Thyroid gland (tissue), 4 donors: ENCODE measurements around the gene RSPRY1. TPM values are rescaled to one million over a fixed set of nuclear protein-coding genes. Genes with fewer than 3 reads are reported as not detected.

ENCODE experiments used
- DNase-seq, 2 donors: peaks; one replicate each; pipeline ENCODE4 v3.0.0-alpha.2; 2019
- H3K27ac ChIP-seq, 3 donors: fragments of 200-600 bp; sonication (generic); 1 replicate in 2 of 3; 2 replicates in 1 of 3; pipeline ENCODE4 v1.5.1; 2016 to 2019; ENCODE audit warnings: mild to moderate bottlenecking in 1 of 3, moderate library complexity in 1 of 3
- H3K27me3 ChIP-seq: fragments of 200-600 bp; sonication (generic); one replicate; pipeline ENCODE4 v1.5.1; 2019
- H3K36me3 ChIP-seq, 2 donors: fragments of 200-600 bp; sonication (generic); one replicate each; pipeline ENCODE4 v1.5.1; 2016 to 2019
- H3K4me1 ChIP-seq, 2 donors: fragments of 200-600 bp; sonication (generic); one replicate each; pipeline ENCODE4 v1.5.1; 2017 to 2019
- H3K4me3 ChIP-seq, 3 donors: fragments of 200-600 bp; sonication (generic); replicated peaks in 1 of 3; 1 replicate in 2 of 3; 2 replicates in 1 of 3; pipeline ENCODE4 v1.5.1; 2016; ENCODE audit warnings: mild to moderate bottlenecking in 1 of 3
- H3K9me3 ChIP-seq: fragments of 200-600 bp; sonication (generic); one replicate; pipeline ENCODE4 v1.5.1; 2017
- CTCF ChIP-seq, 6 experiments: fragments of 200-600 bp in 3 of 6; fragments of 450-650 bp in 3 of 6; sonication (generic) in 3 of 6; IDR thresholded peaks; one replicate each; pipeline ENCODE4 v1.5.1; 2016 to 2019; ENCODE audit warnings: antibody characterized with exemption in 6 of 6, mild to moderate bottlenecking in 2 of 6, inconsistent platforms in 1 of 6, moderate library complexity in 1 of 6
- POLR2A ChIP-seq, 2 donors: fragments of 450-650 bp; IDR thresholded peaks; one replicate each; pipeline ENCODE4 v1.6.1; 2017; ENCODE audit warnings: antibody characterized with exemption in 2 of 2, mild to moderate bottlenecking in 2 of 2, moderate library complexity in 1 of 2
- WGBS, 2 donors: methylation state at CpG; one replicate each; pipeline ENCODE4 v1.1.5; 2017; 5-methylcytosine and 5-hydroxymethylcytosine counted together
- intact Hi-C: fragments of 100-400 bp; cut with DNase I; formaldehyde crosslinking; loops from one replicate; pipeline ENCODE4 v1.15.1; 2023
- total RNA-seq, 4 donors: library from RNA; depleted of rRNA; stranded (reverse); fragments of >200 nt; gene quantifications; one replicate each; pipeline ENCODE4 v1.2.3, GENCODE V29; 2016

Gene RSPRY1
- total RNA-seq, 4 donors from 2014 or later: 42.6 to 59.2 (median 53.9) TPM

GRCh38 chr16:57213462-57213861, 27.3 kb downstream of the RSPRY1 start:
- Histone ChIP-seq H3K27ac (no peak overlapping the region), H3K9me3 (no peaks in the 10 kb centered on the region), H3K27me3 (no peaks in the 10 kb centered on the region), H3K4me1 (no peaks in the 10 kb centered on the region), H3K36me3 (peaks cover 41 to 59% of the 10 kb centered on the region in 2 donors), H3K4me3 (no peak overlapping the region)
- TF ChIP-seq CTCF (IDR thresholded peaks at IDR 0.05): no peak
- TF ChIP-seq POLR2A (IDR thresholded peaks at IDR 0.05): no peak
- intact Hi-C loops: no loop called here
- no peak for DNase-seq
- WGBS, 2 donors: 91 to 94% methylated on average over 1 of the region's 1 CpG

- Histone ChIP-seq H3K36me3 (peaks cover 49 to 54% of the 10 kb centered on the region in 2 donors), H3K27me3 (no peaks in the 10 kb centered on the region), H3K4me1 (no peaks in the 10 kb centered on the region), H3K4me3 (no peak overlapping the region), H3K9me3 (no peaks in the 10 kb centered on the region), H3K27ac (no peak overlapping the region)
- TF ChIP-seq CTCF (IDR thresholded peaks at IDR 0.05) (no peak), POLR2A (IDR thresholded peaks at IDR 0.05) (no peak)
- 86 to 88% methylated on average over 2 of the region's 2 CpGs for WGBS, 2 donors
- no peak for DNase-seq
- intact Hi-C loops: no loop called here
Measured at GRCh38 chr16:57216968-57217367, 30.8 kb downstream of the RSPRY1 start.

- Histone ChIP-seq H3K9me3 (no peaks in the 10 kb centered on the region), H3K27ac (peak overlapping the region in 1 of 3 donors; percentile 77), H3K27me3 (no peaks in the 10 kb centered on the region), H3K36me3 (peaks cover 31 to 37% of the 10 kb centered on the region in 2 donors), H3K4me1 (peaks cover 18 to 28% of the 10 kb centered on the region in 2 donors), H3K4me3 (no peak overlapping the region)
- intact Hi-C loops: no loop called here
- TF ChIP-seq POLR2A (IDR thresholded peaks at IDR 0.05) (no peak), CTCF (IDR thresholded peaks at IDR 0.05) (no peak)
- WGBS, 2 donors: 95 to 97% methylated on average over 1 of the region's 1 CpG
- no peak for DNase-seq
Measured at GRCh38 chr16:57223057-57223456, 36.9 kb downstream of the RSPRY1 start.

- Histone ChIP-seq H3K4me1 (peaks cover 18 to 28% of the 10 kb centered on the region in 2 donors), H3K9me3 (no peaks in the 10 kb centered on the region), H3K4me3 (no peak overlapping the region), H3K27me3 (no peaks in the 10 kb centered on the region), H3K36me3 (peaks cover 35 to 38% of the 10 kb centered on the region in 2 donors), H3K27ac (peak overlapping the region; percentile 33 to 77 (median 54))
- TF ChIP-seq CTCF (IDR thresholded peaks at IDR 0.05) (no peak), POLR2A (IDR thresholded peaks at IDR 0.05) (no peak)
- WGBS, 2 donors: 54 to 63% methylated on average over 6 of the region's 6 CpGs
- DNase-seq: peak; percentile 65 to 77
- intact Hi-C loops: no loop called here
Measured at GRCh38 chr16:57224651-57225335, 38.7 kb downstream of the RSPRY1 start.

GRCh38 chr16:57225978-57226377, 39.8 kb downstream of the RSPRY1 start:
- DNase-seq: no peak
- WGBS, 2 donors: 94 to 95% methylated on average over 7 of the region's 7 CpGs
- TF ChIP-seq POLR2A (IDR thresholded peaks at IDR 0.05): no peak
- TF ChIP-seq CTCF (IDR thresholded peaks at IDR 0.05): no peak
- H3K4me3 ChIP-seq: no peak overlapping the region
- H3K27me3 ChIP-seq: no peaks in the 10 kb centered on the region
- peaks cover 18 to 28% of the 10 kb centered on the region in 2 donors for H3K4me1 ChIP-seq
- H3K27ac ChIP-seq: peak overlapping the region in 1 of 3 donors; percentile 77
- H3K9me3 ChIP-seq: no peaks in the 10 kb centered on the region
- intact Hi-C loops: no loop called here
- H3K36me3 ChIP-seq: peaks cover 32 to 39% of the 10 kb centered on the region in 2 donors
